Keratinocyte (primary cell): ENCODE data around the gene ARRB1. TPM values are rescaled to one million over a fixed set of nuclear protein-coding genes. Genes with fewer than 3 reads are reported as not detected.

ENCODE experiments used
- DNase-seq: peaks from one replicate; pipeline ENCODE4 v3.0.0-alpha.2; 2011; ENCODE audit warnings: low read depth, missing footprints, low spot score
- FAIRE-seq: peaks from 2 replicates; lab custom pipeline; 2011; peaks lifted over from hg19 to GRCh38; lab: Jason Lieb, UNC
- H2AFZ ChIP-seq: 2 replicates; pipeline ENCODE4 v1.6.0; 2012; ENCODE audit warnings: low read length, control low read depth, inconsistent platforms; ENCODE audit not compliant: control insufficient read depth
- H3K27ac ChIP-seq: 2 replicates; pipeline ENCODE4 v1.5.1; 2011; ENCODE audit warnings: low read length; ENCODE audit not compliant: control insufficient read depth, insufficient read depth
- H3K27me3 ChIP-seq: 3 replicates; pipeline ENCODE4 v1.6.0; 2011; ENCODE audit warnings: low read length; ENCODE audit not compliant: control insufficient read depth, insufficient read depth; ENCODE audit errors: extremely low read depth
- H3K36me3 ChIP-seq, 2 experiments: 2 replicates in 1 of 2; 3 replicates in 1 of 2; pipeline ENCODE4 v1.5.1; 2011; ENCODE audit warnings: low read length in 2 of 2, mild to moderate bottlenecking in 1 of 2; ENCODE audit not compliant: control insufficient read depth in 2 of 2, insufficient read depth in 2 of 2; ENCODE audit errors: extremely low read depth in 1 of 2
- H3K4me1 ChIP-seq: 3 replicates; pipeline ENCODE4 v1.5.1; 2011; ENCODE audit warnings: low read length; ENCODE audit not compliant: control insufficient read depth, insufficient read depth; ENCODE audit errors: extremely low read depth
- H3K4me2 ChIP-seq: 3 replicates; pipeline ENCODE4 v1.6.0; 2011; ENCODE audit warnings: low read depth, low read length; ENCODE audit not compliant: control insufficient read depth, insufficient read depth; ENCODE audit errors: extremely low read depth
- H3K4me3 ChIP-seq, 3 experiments: fragments of 200-600 bp in 1 of 3; sonication (generic) in 1 of 3; 2 replicates in 2 of 3; 3 replicates in 1 of 3; pipeline ENCODE4 v1.5.1; 2011 to 2016; ENCODE audit warnings: low read length in 3 of 3, mild to moderate bottlenecking in 3 of 3, control low read depth in 2 of 3, inconsistent platforms in 1 of 3, low read depth in 1 of 3, mixed read lengths in 1 of 3, mixed run types in 1 of 3, moderate library complexity in 1 of 3; ENCODE audit not compliant: control insufficient read depth in 2 of 3, insufficient read depth in 2 of 3; ENCODE audit errors: extremely low read depth in 1 of 3
- H3K79me2 ChIP-seq: 2 replicates; pipeline ENCODE4 v1.6.0; 2012; ENCODE audit warnings: low read length; ENCODE audit not compliant: control insufficient read depth, insufficient read depth
- H3K9ac ChIP-seq: 3 replicates; pipeline ENCODE4 v1.6.0; 2011; ENCODE audit warnings: low read length; ENCODE audit not compliant: control insufficient read depth, insufficient read depth; ENCODE audit errors: extremely low read depth
- H3K9me1 ChIP-seq: 3 replicates; pipeline ENCODE4 v1.6.0; 2011; ENCODE audit warnings: low read length; ENCODE audit not compliant: control insufficient read depth, insufficient read depth; ENCODE audit errors: extremely low read depth
- H3K9me3 ChIP-seq: 2 replicates; pipeline ENCODE4 v1.5.1; 2012; ENCODE audit warnings: low read depth, low read length; ENCODE audit not compliant: control insufficient read depth
- H4K20me1 ChIP-seq: 3 replicates; pipeline ENCODE4 v1.6.0; 2011; ENCODE audit warnings: low read length; ENCODE audit not compliant: control insufficient read depth, insufficient read depth; ENCODE audit errors: extremely low read depth
- CTCF ChIP-seq, 3 experiments: IDR thresholded peaks in 1 of 3; conservative IDR thresholded peaks in 1 of 3; optimal IDR thresholded peaks in 1 of 3; 2 replicates in 2 of 3; 3 replicates in 1 of 3; pipeline versions ENCODE3 to v1.5.1; 2011; ENCODE audit warnings: low read length in 3 of 3, mild to moderate bottlenecking in 3 of 3, moderate library complexity in 2 of 3, control low read depth in 1 of 3, inconsistent platforms in 1 of 3; ENCODE audit not compliant: insufficient read depth in 2 of 3; ENCODE audit errors: extremely low read depth in 1 of 3
- EZH2 ChIP-seq: IDR thresholded peaks from one replicate; pipeline ENCODE4 v1.6.1; 2012; ENCODE audit warnings: inconsistent platforms, mild to moderate bottlenecking, low read length, moderate library complexity
- dilution Hi-C: fragments of 300-500 bp; cut with MboI; formaldehyde crosslinking; loops from one replicate; pipeline ENCODE4 v1.7.0; 2020; ENCODE audit warnings: low sequenced_read_pairs; ENCODE audit not compliant: extremely low pct_ligation_motif_present
- polyA plus RNA-seq, 5 experiments: library from polyadenylated mRNA; depleted of rRNA in 3 of 5; stranded (reverse) in 3 of 5; stranded (forward) in 1 of 5; unstranded in 1 of 5; fragments of >200 nt; gene quantifications; 1 replicate in 1 of 5; 2 replicates in 3 of 5; 3 replicates in 1 of 5; pipeline versions ENCODE4 v1.2.1 to v1.2.3, GENCODE V29; 2011 to 2012; ENCODE audit warnings: missing spikeins in 2 of 5, low read depth in 1 of 5, low replicate concordance in 1 of 5

ARRB1 gene
- polyA plus RNA-seq, 1 donor (not counting 4 experiments of a cell fraction or from before 2014, with no cell fraction given) = 0.94 TPM

- DNase-seq (no peak), FAIRE-seq (no peak)
- Histone ChIP-seq H3K36me3 (no peaks in the 10 kb centered on the region), H3K9ac (no peak overlapping the region), H3K79me2 (no peaks in the 10 kb centered on the region), H4K20me1 (no peaks in the 10 kb centered on the region), H3K9me3 (no peaks in the 10 kb centered on the region), H3K4me2 (no peak overlapping the region), H3K27ac (no peak overlapping the region), H2AFZ (no peak overlapping the region), H3K4me3 (no peak overlapping the region), H3K4me1 (no peaks in the 10 kb centered on the region), H3K27me3 (no peaks in the 10 kb centered on the region), H3K9me1 (peaks cover 4% of the 10 kb centered on the region)
- dilution Hi-C loops = no loop called here
- TF ChIP-seq CTCF (optimal IDR thresholded peaks at IDR 0.05 in 1 of 3, IDR thresholded peaks at IDR 0.05 in 1 of 3, conservative IDR thresholded peaks at IDR 0.05 in 1 of 3; ENCODE audit: extremely low read depth in 1 of 3, insufficient read depth in 2 of 3, low read length in 3 of 3) (no peak), EZH2 (no peak)
Observed at GRCh38 chr11:75308116-75308515, 43.3 kb downstream of the ARRB1 start.

- no peaks in the 10 kb centered on the region for H3K36me3 ChIP-seq
Observed at GRCh38 chr11:75307058-75307457, 44.4 kb downstream of the ARRB1 start.

More at GRCh38 chr11:75307058-75307457, 44.4 kb downstream of the ARRB1 start:
- Histone ChIP-seq H3K79me2 (no peaks in the 10 kb centered on the region), H3K27ac (no peak overlapping the region), H4K20me1 (no peaks in the 10 kb centered on the region), H2AFZ (no peak overlapping the region), H3K4me2 (no peak overlapping the region), H3K9me3 (no peaks in the 10 kb centered on the region), H3K9ac (no peak overlapping the region), H3K27me3 (no peaks in the 10 kb centered on the region), H3K4me1 (no peaks in the 10 kb centered on the region), H3K9me1 (peaks cover 4% of the 10 kb centered on the region), H3K4me3 (no peak overlapping the region)
- dilution Hi-C loops = no loop called here
- DNase-seq = no peak
- no peak for TF ChIP-seq EZH2
- no peak for TF ChIP-seq CTCF (optimal IDR thresholded peaks at IDR 0.05 in 1 of 3, IDR thresholded peaks at IDR 0.05 in 1 of 3, conservative IDR thresholded peaks at IDR 0.05 in 1 of 3; ENCODE audit: extremely low read depth in 1 of 3, insufficient read depth in 2 of 3, low read length in 3 of 3)
- no peak for FAIRE-seq
